Stimulated activated effector memory CD8-positive, alpha-beta T cell treated with anti-CD3 and anti-CD28 coated beads, Interleukin-12 subunit alpha, Interleukin-12 subunit beta, amount 100 ng/mL, for 72 hours (primary cell): ENCODE results near the gene KRT17.
A peak's percentile ranks its signal among the peaks of the same experiment; 100 is the strongest.
"Not testable (repeated sequence)": the region's sequence is repeated elsewhere in the genome, so short reads cannot be mapped to it uniquely, and the experiment has no call there.

Experiments
- ATAC-seq: fragments of 150-1000 bp; cut with Tn5 transposase; 2 replicates; pipeline ENCODE4 v1.10.0; 2021
- DNase-seq, 2 donors: peaks; one replicate each; pipeline ENCODE4 v3.0.0; 2021 to 2022; ENCODE audit warnings: low spot score in 2 of 2
- H3K27ac Mint-ChIP-seq: one replicate; pipeline ENCODE4 v1.8.0; 2022; ENCODE audit warnings: mild to moderate bottlenecking, mixed read lengths
- H3K36me3 Mint-ChIP-seq: one replicate; pipeline ENCODE4 v1.8.0; 2022; ENCODE audit warnings: mild to moderate bottlenecking, mixed read lengths
- H3K4me1 Mint-ChIP-seq: one replicate; pipeline ENCODE4 v1.8.0; 2022; ENCODE audit warnings: mixed read lengths
- H3K4me3 Mint-ChIP-seq: one replicate; pipeline ENCODE4 v1.8.0; 2022; ENCODE audit warnings: mild to moderate bottlenecking, mixed read lengths
- H3K9me3 Mint-ChIP-seq: one replicate; pipeline ENCODE4 v1.8.0; 2022; ENCODE audit warnings: mixed read lengths

Gene KRT17

DNA sequence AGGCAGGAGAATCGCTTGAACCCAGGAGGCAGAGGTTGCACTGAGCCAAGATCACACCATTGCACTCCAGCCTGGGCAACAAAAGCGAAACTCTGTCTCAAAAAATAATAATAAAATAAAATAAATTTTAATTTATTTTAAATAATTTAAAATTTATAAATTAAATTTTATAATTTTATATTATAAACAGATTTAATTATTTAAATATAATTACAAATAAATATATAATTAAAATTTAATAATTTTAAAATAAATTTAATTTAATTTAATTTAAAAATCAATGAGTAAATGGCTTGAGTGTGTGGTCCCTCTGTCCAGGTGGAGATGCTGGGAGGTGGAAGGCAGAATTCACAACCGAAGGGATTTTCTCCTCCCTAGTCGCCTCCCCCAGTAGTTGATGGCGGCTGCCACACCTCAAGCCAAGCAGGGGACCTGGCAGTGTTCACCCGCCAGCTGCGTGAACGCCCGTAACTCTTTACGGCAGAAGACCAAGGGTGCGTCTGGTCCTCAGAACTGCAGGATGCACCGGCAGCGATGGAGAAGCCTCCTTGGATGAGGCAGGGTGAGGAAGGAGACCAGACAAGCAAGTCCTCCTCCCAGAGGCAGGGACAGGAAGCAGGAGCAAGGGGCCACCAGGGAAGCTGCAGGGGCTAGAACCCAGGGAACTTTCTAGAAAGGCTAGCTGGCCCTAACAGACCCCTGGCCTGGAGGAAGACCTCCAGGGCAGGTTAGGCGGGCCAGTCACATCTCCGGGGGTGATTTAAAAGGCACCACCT is 22.9 kb upstream of the KRT17 start:
- H3K9me3 Mint-ChIP-seq: no peaks in the 10 kb centered on the region
- peaks cover 12% of the 10 kb centered on the region for H3K4me1 Mint-ChIP-seq
- H3K27ac Mint-ChIP-seq: no peak overlapping the region
- DNase-seq: no peak
- no peak overlapping the region for H3K4me3 Mint-ChIP-seq
- H3K36me3 Mint-ChIP-seq: no peaks in the 10 kb centered on the region
- no peak for ATAC-seq

DNA sequence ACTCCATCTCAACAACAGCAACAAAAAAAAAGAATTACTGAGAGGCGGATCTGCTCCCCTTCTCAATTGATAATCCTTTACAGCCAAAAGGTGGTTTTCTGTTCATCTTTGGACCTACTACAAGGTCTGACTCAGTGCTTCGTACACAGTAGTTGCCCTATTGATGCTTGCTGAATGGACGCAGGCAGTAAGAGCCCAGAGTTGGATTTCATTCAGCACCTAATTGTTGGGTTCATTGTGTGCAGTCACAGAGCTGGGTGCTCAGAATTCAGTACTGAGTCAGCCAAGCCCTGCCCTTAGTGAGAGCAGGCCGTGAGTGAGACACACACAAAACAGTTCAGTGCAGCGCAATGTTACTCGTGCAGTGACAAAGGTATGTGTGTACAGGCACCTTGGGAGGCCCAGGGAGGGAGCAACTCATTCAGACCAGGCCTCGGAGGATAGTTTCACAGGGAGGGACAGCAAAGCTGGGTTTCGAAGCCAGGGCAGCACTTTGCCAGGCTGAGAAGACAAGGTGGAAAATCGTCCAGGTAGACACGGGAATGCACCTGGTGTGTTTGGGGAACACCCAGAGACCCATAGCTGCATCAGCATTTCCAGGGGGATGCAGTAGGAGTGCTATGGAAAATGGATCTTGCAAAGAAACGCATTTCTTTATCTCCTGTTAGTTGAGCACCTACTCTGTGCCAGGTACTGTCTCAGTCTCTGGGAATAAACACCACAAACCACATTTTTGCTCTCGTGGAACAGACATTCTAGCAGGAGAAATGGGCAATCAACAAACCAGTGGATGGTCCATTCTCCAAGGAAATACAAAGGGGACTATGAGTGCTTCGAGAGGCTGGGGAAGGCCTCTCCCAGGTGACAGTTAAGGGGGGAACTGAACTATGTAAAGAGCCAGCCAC is 18.1 kb upstream of the KRT17 start:
- H3K9me3 Mint-ChIP-seq: no peaks in the 10 kb centered on the region
- no peak overlapping the region for H3K4me3 Mint-ChIP-seq
- H3K4me1 Mint-ChIP-seq: no peaks in the 10 kb centered on the region
- H3K27ac Mint-ChIP-seq: no peak overlapping the region
- ATAC-seq (peak; percentile 5), DNase-seq (no peak)
- H3K36me3 Mint-ChIP-seq: peaks cover 4% of the 10 kb centered on the region

DNA sequence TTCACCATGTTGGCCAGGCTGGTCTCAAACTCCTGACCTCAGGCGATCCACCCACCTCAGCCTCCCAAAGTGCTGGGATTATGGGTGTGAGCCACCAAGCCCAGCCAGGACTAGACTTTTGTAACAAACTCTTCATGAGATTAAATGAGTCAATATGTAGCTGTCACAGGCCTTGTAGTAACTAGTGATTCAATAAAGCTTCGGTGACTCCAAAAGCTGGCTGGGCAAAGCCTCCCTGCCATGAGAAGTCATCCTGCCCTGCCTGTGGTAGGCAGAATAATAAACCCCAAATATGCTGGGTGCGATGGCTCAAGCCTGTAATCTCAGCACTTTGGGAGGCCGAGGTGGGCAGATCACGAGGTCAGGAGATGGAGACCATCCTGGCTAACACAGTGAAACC is 16.2 kb upstream of the KRT17 start:
- not testable (repeated sequence) for H3K9me3 Mint-ChIP-seq

DNA sequence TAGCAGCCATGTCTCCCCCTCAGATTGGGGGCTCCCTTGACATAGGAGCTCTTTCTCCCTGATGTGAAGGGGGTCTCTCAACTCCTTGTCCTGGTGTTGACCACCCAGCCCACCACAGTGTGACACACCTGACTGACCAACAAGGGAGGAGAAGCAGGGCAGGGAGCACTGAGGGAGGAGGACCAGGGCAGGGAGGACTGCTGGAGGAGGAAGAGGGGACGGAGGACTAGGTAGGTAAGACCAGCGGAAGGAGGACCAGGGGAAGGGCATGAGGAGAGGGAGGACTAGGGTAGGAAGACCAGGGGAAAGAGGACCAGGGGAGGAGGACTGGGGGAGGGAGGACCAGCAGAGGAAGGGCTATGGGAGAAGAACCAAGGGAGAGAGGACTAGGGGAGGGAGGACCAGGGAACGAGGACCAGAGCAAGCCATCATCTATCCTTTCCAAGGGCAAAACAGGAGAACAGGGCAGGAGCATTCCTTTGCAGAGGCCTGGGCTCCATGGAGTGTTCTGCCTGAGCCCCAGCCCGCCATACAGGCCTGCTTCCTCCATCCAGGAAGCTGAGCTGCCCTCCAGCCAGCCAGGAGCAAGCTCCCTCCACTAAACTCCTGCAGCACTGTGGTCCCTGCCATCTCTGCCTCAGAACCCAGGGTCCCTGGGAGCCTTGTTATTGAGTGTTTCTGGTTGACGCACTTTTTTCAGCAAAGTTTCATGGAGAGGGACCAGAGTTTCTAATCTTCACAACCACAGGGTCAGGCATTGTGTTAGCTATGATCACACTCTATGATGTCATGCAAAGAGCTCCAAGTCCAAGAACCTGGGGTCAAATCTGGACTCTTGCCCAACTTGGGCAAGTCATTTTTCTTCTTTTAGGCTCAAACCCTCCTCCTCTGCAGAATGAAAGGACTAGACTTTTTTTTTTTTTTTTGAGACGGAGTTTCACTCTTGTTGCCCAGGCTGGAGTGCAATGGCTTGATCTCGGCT is 15.4 kb upstream of the KRT17 start:
- Mint-ChIP-seq H3K27ac (no peak overlapping the region), H3K4me1 (no peaks in the 10 kb centered on the region), H3K4me3 (no peak overlapping the region), H3K9me3 (no peaks in the 10 kb centered on the region), H3K36me3 (peaks cover 4% of the 10 kb centered on the region)
- DNase-seq (no peak), ATAC-seq (no peak)

More for the DNA sequence above, 16.2 kb upstream of the KRT17 start:
- ATAC-seq, H3K27ac Mint-ChIP-seq, DNase-seq, H3K36me3 Mint-ChIP-seq, H3K4me1 Mint-ChIP-seq, H3K4me3 Mint-ChIP-seq: not testable (repeated sequence)

DNA sequence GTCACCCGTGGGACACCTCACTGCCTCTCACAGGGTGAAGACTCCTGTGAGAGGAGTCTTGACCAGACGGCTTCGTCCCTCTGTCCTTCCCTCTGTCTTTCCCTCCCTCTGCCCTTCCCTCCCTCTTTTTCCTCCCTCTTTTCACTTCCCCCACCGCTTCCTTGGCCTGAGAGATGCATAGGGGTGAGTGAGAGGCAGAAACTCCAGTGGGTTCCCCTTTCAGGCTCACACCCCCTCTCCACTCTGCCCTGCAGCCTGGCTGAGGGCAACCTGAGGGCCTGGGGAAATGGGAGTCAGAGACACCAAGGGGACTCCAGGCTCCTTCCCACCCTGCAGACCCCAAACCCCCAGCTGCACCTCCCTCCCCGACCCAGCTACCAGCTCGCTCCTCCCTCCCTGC is 14.6 kb upstream of the KRT17 start:
- ATAC-seq (no peak), DNase-seq (no peak)
- Mint-ChIP-seq H3K9me3 (no peaks in the 10 kb centered on the region), H3K36me3 (peaks cover 4% of the 10 kb centered on the region), H3K4me3 (no peak overlapping the region), H3K27ac (no peak overlapping the region), H3K4me1 (no peaks in the 10 kb centered on the region)

DNA sequence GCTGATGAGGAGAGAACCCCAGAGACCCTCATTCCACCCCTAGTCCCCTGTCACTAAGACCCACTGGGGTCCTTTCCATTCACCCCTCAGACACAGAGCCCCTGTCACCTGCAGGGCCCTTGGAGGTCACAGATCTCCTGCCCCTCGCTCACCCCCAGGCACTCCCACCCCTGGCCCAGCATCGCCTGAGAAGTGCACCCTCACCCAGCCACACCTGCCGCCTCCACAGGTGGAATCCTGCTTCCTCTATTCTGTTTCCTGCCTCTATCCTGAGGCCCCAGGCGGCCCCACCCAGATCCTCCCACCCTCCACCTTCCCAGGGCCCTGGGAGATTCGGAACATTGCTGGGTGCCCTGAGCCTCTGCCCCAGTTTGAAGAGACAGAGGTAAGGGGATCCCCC is 13.8 kb upstream of the KRT17 start:
- H3K4me3 Mint-ChIP-seq: no peak overlapping the region

DNA sequence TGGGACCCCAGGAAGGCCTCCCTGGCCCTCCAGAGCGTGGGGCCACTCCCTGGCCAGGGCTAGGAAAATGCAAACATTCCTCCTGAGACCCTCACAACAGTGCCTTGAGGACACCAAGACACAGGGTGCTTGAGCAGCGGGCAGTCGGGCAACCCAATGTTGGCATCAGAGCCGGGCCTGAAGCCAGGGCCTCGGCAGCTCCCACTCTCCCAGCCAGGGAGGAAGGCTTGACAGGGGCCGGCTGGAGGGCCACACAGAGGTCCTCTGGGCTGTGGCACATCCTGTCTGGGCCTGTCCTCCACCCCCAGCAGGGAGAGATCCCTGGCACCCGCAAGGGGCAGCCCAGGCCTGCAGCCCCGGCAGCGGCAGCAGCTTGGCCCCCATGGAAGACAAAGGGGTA is 12.3 kb upstream of the KRT17 start:
- H3K27ac Mint-ChIP-seq: no peak overlapping the region
- DNase-seq (no peak), ATAC-seq (no peak)
- no peak overlapping the region for H3K4me3 Mint-ChIP-seq
- peaks cover 4% of the 10 kb centered on the region for H3K36me3 Mint-ChIP-seq
- H3K9me3 Mint-ChIP-seq: no peaks in the 10 kb centered on the region
- H3K4me1 Mint-ChIP-seq: no peaks in the 10 kb centered on the region

More for the DNA sequence above, 13.8 kb upstream of the KRT17 start:
- DNase-seq (no peak), ATAC-seq (no peak)
- H3K36me3 Mint-ChIP-seq: peaks cover 4% of the 10 kb centered on the region
- no peaks in the 10 kb centered on the region for H3K4me1 Mint-ChIP-seq
- no peaks in the 10 kb centered on the region for H3K9me3 Mint-ChIP-seq
- H3K27ac Mint-ChIP-seq: no peak overlapping the region

DNA sequence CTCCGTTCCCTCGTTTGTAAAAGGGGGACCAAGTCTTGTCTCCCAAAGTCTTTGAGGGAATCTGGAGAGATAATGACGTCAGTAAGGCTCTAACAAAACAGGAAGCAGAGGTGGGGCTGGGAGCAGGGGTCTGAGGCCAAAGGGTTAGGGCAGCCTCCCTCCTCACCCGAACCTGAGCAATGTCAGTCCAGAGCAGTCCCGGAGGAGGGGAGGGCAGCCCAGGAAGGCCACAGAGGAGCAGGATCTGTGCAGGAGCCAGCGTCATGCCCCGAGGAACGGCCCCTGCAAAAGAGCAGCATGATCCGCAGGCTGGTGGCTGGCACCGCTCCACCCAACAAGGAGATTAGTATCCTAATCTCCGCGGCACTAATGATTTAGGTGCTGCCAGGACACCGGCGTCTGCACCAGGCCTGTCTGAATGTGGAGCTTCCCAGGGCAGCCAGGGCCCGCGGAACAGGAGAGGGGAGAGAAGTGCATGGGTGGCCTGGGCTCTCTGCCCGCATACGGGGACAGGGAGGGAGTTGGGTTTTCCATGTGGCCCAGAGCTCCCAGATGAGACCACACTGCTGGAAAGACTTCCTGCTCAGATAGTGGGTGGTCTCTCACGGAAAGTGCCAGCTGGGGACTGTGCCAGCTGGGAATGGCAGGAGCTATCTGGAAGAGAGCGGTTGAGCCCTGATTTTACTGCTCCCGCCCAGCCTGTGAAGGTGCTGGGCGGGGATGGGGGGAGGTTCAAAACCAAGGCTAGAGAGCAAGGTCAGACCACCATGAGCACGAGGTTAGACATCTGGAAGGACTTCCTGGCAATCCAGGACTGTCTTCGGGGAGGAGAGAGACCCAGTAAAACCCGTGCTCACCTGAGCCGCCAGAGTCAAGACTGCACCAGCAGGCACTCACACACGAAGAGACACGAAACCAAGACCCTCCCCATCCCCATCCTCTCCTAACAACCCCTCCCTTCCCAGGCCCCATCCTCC is 11.0 kb upstream of the KRT17 start:
- no peak overlapping the region for H3K27ac Mint-ChIP-seq
- no peaks in the 10 kb centered on the region for H3K4me1 Mint-ChIP-seq
- no peak overlapping the region for H3K4me3 Mint-ChIP-seq
- DNase-seq: no peak
- H3K9me3 Mint-ChIP-seq: no peaks in the 10 kb centered on the region
- peaks cover 4% of the 10 kb centered on the region for H3K36me3 Mint-ChIP-seq
- no peak for ATAC-seq

DNA sequence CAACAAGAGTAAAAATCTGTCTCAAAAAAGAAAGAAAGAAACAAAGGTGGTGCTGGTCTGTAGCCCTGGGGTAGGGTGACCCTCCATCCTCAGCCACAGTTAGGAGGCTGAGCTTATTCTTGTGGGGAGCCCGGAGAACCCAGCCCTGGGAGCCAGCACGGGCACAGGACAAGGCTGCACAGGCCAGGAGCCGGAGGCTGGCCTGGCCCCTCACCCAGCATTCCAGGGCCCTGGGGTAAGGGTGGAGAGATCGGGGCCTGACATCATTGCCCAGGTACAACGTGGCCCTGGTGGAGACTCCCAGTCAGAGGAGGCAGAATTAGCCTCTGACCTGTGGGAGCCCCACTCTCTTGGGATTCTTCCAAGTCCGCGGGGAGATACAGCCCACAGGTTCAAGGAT is 10.3 kb upstream of the KRT17 start:
- Mint-ChIP-seq H3K36me3 (peaks cover 4% of the 10 kb centered on the region), H3K4me3 (no peak overlapping the region), H3K4me1 (no peaks in the 10 kb centered on the region), H3K9me3 (no peaks in the 10 kb centered on the region), H3K27ac (no peak overlapping the region)
- DNase-seq (no peak), ATAC-seq (peak; percentile 8)

DNA sequence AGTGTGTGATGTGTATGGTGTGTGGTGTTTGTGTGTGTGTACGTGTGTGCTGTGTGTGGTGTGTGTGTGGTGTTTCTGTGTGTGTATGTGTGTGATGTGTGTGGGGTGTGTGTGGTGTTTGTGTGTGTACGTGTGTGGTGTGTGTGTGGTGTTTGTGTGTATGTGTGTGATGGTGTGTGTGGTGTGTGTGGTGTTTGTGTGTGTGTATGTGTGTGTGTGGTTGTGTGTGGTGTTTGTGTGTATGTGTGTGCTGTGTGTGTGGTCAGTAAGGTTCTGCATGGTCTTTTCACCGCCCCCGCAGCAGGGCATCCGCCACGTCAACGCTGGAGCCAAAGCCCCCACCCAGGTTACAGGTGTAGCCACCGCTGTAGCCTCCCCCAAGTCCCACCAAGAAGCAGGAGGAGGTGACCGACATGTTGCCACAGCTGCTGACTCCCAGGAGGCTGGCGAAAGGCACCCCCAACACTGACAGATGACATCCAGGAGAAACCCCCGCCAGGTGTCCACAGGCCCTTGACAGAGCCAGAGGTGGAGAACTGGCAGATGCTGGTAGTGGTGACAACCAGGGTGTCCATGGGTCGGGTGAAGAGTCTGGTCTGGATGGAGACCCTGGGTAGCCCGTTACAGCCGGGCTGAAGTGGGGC is 9.3 kb upstream of the KRT17 start:
- ATAC-seq (peak; percentile 56), DNase-seq (no peak)
- H3K9me3 Mint-ChIP-seq: no peaks in the 10 kb centered on the region
- H3K36me3 Mint-ChIP-seq: no peaks in the 10 kb centered on the region
- no peak overlapping the region for H3K4me3 Mint-ChIP-seq
- H3K27ac Mint-ChIP-seq: no peak overlapping the region
- no peaks in the 10 kb centered on the region for H3K4me1 Mint-ChIP-seq

DNA sequence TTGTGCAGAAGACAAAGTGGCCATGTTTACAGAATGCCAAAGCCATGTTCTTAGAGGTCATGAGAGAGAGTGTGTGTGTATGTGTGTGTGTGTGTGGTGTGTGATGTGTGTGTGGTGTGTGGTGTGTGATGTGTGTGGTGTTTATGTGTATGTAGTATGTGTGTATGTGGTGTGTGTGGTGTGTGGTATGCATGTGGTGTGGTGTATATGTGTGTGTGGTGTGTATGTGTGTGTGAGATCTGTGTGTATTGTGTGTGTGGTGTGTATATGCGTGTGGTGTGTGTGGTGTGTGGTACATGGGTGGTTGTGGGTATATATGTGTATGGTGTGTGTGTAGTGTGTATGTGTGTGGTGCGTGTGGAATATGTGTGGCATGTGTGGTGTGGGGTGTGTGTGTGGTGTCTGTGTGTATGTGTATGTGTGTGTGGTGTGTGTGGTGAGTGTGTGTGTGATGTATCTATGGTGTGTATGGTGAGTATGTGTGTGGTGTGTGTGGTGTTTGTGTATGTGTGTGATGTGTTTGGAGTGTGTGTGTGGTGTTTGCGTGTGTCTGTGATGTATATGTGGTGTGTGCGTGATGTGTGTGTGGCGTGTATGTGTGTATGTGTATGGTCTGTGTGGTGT is 8.2 kb upstream of the KRT17 start:
- no peaks in the 10 kb centered on the region for H3K9me3 Mint-ChIP-seq
- no peak overlapping the region for H3K4me3 Mint-ChIP-seq
- no peaks in the 10 kb centered on the region for H3K4me1 Mint-ChIP-seq
- H3K36me3 Mint-ChIP-seq: no peaks in the 10 kb centered on the region
- DNase-seq: no peak
- no peak overlapping the region for H3K27ac Mint-ChIP-seq
- ATAC-seq: no peak

DNA sequence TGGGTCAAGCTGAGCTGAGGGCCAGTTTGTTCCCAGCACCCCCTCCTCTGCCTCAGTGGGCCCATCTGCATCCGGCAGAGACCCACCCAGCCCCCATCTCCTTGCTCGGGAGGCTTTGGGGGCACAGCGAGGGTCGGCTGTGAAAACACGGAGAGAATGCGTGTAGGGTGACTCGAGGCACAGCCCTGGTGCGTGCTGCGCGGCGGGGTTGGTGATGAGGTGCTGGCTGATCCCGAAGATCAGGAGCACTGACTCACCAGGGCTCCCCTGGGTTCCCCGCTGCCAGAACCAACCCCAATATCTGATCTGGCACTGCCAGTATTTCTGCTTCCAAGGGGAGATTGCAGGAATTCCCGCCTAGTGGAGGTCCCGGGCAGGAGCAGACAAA is 7.5 kb upstream of the KRT17 start:
- ATAC-seq: no peak

DNA sequence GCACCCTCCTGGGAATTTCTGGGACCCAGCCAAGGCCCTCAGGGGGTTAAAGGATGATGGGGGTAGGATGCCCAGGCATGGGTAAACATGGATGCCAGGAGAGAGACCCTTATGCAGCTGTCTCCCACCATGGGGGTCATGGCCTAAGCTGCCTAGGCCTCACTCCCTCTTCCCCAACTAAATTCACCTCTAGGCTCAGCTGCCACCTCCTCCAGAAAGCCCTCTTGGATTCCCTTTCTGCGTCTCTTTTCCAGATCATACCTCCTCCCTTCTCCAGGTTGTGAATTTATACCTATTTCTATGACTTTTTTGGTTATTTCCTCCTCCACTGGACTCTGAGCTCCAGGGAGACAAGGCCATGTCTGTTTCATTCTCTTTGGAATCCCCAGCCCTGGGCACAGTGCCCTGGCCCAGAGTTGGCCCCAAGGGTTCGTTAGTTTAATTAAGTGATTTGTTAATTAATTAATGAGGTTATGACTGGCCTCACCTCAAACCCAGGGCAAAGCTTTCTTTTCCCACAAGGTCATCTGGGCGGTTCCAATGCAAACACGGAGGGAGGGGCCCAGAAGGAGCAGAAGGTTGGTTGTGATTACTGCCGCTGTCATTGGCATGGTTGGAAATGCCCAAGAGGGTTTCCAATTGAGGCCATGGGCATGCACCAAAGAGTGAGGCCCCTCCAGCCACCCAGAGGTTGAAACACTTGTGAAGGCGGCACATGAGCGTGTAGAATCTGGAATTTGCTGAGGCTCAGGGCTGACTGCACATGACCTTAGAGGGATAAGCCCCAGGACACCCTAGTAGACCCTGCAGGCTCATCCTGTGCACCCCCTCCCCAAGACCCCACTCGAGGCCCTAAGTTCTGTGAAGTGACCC is 6.9 kb upstream of the KRT17 start:
- DNase-seq (no peak), ATAC-seq (no peak)
- H3K36me3 Mint-ChIP-seq: no peaks in the 10 kb centered on the region
- no peaks in the 10 kb centered on the region for H3K9me3 Mint-ChIP-seq
- no peaks in the 10 kb centered on the region for H3K4me1 Mint-ChIP-seq
- H3K4me3 Mint-ChIP-seq: no peak overlapping the region
- no peak overlapping the region for H3K27ac Mint-ChIP-seq

More for the DNA sequence above, 7.5 kb upstream of the KRT17 start:
- Mint-ChIP-seq H3K27ac (no peak overlapping the region), H3K9me3 (no peaks in the 10 kb centered on the region), H3K4me3 (no peak overlapping the region), H3K36me3 (no peaks in the 10 kb centered on the region), H3K4me1 (no peaks in the 10 kb centered on the region)
- DNase-seq: no peak
